ENCODE data around the gene FCN3.

FCN3 gene

GRCh38 chr1:27361553-27361952 lies 13.1 kb downstream of the FCN3 start:
- no peak for DNase-seq (ENCODE audit: low read depth)
- H3K4me3 ChIP-seq (ENCODE audit: low read depth, low read length), result no peak overlapping the region

GRCh38 chr1:27361044-27361402 lies 13.6 kb downstream of the FCN3 start:
- no peak for DNase-seq (ENCODE audit: low read depth)
- H3K4me3 ChIP-seq (ENCODE audit: low read depth, low read length), result no peak overlapping the region

- H3K4me3 ChIP-seq (ENCODE audit: low read depth, low read length), result no peak overlapping the region
These were observed 14.2 kb downstream of the FCN3 start for GRCh38 chr1:27360159-27361043.

GRCh38 chr1:27359822-27360158 lies 14.8 kb downstream of the FCN3 start:
- H3K4me3 ChIP-seq (ENCODE audit: low read depth, low read length), result no peak overlapping the region

More at GRCh38 chr1:27360159-27361043, 14.2 kb downstream of the FCN3 start:
- DNase-seq (ENCODE audit: low read depth), result no peak

GRCh38 chr1:27358928-27359313 lies 15.7 kb downstream of the FCN3 start:
- DNase-seq (ENCODE audit: low read depth), result no peak
- H3K4me3 ChIP-seq (ENCODE audit: low read depth, low read length), result no peak overlapping the region

More at GRCh38 chr1:27359822-27360158, 14.8 kb downstream of the FCN3 start:
- DNase-seq (ENCODE audit: low read depth), result no peak

- no peak overlapping the region for H3K4me3 ChIP-seq (ENCODE audit: low read depth, low read length)
These were observed 16.3 kb downstream of the FCN3 start for GRCh38 chr1:27358038-27358927.

GRCh38 chr1:27357281-27358037 lies 17.2 kb downstream of the FCN3 start:
- DNase-seq (ENCODE audit: low read depth), result no peak
- H3K4me3 ChIP-seq (ENCODE audit: low read depth, low read length), result no peak overlapping the region

More at GRCh38 chr1:27358038-27358927, 16.3 kb downstream of the FCN3 start:
- no peak for DNase-seq (ENCODE audit: low read depth)

- H3K4me3 ChIP-seq (ENCODE audit: low read depth, low read length), result no peak overlapping the region
- DNase-seq (ENCODE audit: low read depth), result no peak
These were observed 17.9 kb downstream of the FCN3 start for GRCh38 chr1:27356619-27357280.

- H3K4me3 ChIP-seq (ENCODE audit: low read depth, low read length), result no peak overlapping the region
- DNase-seq (ENCODE audit: low read depth), result no peak
These were observed 18.4 kb downstream of the FCN3 start for GRCh38 chr1:27356277-27356618.

GRCh38 chr1:27355683-27356082 lies 18.9 kb downstream of the FCN3 start:
- H3K4me3 ChIP-seq (ENCODE audit: low read depth, low read length), result no peak overlapping the region
- DNase-seq (ENCODE audit: low read depth), result no peak

- DNase-seq (ENCODE audit: low read depth), result no peak
- H3K4me3 ChIP-seq (ENCODE audit: low read depth, low read length), result no peak overlapping the region
These were observed 21.0 kb downstream of the FCN3 start for GRCh38 chr1:27353629-27354028.

GRCh38 chr1:27353166-27353565 lies 21.5 kb downstream of the FCN3 start:
- no peak overlapping the region for H3K4me3 ChIP-seq (ENCODE audit: low read depth, low read length)
- no peak for DNase-seq (ENCODE audit: low read depth)

- H3K4me3 ChIP-seq (ENCODE audit: low read depth, low read length), result no peak overlapping the region
- DNase-seq (ENCODE audit: low read depth), result no peak
These were observed 23.0 kb downstream of the FCN3 start for GRCh38 chr1:27351541-27352107.

- no peak for DNase-seq (ENCODE audit: low read depth)
- no peak overlapping the region for H3K4me3 ChIP-seq (ENCODE audit: low read depth, low read length)
These were observed 23.7 kb downstream of the FCN3 start for GRCh38 chr1:27350663-27351540.

- H3K4me3 ChIP-seq (ENCODE audit: low read depth, low read length), result peak overlapping the region; percentile 43
These were observed 24.6 kb downstream of the FCN3 start for GRCh38 chr1:27349784-27350662.

GRCh38 chr1:27348861-27349783 lies 25.5 kb downstream of the FCN3 start:
- DNase-seq (ENCODE audit: low read depth), result no peak

More at GRCh38 chr1:27349784-27350662, 24.6 kb downstream of the FCN3 start:
- peak; percentile 38 for DNase-seq (ENCODE audit: low read depth)

More at GRCh38 chr1:27348861-27349783, 25.5 kb downstream of the FCN3 start:
- peak overlapping the region; percentile 43 for H3K4me3 ChIP-seq (ENCODE audit: low read depth, low read length)
